Measurements from ENCODE around the gene MPRIP.

DNA sequence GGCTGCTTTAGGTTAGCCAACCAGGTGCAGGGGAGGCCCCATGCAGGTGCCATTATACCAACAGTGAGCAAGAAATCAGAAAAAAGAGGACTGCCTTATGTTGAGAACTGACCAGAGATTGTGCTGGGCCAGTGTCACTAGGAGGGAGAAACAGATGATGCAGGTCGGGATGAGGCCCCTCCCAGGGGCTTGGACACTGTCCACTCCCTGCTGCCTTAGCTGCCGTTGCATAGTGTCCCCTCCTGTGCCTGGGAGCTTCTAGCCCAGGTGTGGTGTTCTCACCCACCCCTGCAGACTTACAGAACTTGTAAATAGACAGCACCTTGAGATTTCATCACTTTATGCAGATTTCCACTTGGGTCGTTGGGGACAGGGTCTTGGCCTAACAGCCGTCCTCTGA is 127.1 kb downstream of the MPRIP start:
- TF ChIP-seq, protein P1, sequence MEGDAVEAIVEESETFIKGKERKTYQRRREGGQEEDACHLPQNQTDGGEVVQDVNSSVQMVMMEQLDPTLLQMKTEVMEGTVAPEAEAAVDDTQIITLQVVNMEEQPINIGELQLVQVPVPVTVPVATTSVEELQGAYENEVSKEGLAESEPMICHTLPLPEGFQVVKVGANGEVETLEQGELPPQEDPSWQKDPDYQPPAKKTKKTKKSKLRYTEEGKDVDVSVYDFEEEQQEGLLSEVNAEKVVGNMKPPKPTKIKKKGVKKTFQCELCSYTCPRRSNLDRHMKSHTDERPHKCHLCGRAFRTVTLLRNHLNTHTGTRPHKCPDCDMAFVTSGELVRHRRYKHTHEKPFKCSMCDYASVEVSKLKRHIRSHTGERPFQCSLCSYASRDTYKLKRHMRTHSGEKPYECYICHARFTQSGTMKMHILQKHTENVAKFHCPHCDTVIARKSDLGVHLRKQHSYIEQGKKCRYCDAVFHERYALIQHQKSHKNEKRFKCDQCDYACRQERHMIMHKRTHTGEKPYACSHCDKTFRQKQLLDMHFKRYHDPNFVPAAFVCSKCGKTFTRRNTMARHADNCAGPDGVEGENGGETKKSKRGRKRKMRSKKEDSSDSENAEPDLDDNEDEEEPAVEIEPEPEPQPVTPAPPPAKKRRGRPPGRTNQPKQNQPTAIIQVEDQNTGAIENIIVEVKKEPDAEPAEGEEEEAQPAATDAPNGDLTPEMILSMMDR (IDR thresholded peaks at IDR 0.05): no peak
- no peak for TF ChIP-seq POLR2A (IDR thresholded peaks at IDR 0.05)
